ENCODE results near the gene CORO6. TPM values are rescaled to one million over a fixed set of nuclear protein-coding genes. Genes with fewer than 3 reads are reported as not detected.
A peak's percentile ranks its signal among the peaks of the same experiment; 100 is the strongest.

Gene CORO6
- total RNA-seq, 1 experiment from 2014 or later: 0.51 TPM

- DNase-seq (ENCODE audit: low read depth): peak; percentile 96
Observed at GRCh38 chr17:29591737-29592608, 30.7 kb downstream of the CORO6 start.

GRCh38 chr17:29591146-29591736, 31.5 kb downstream of the CORO6 start:
- peak; percentile 82 for DNase-seq (ENCODE audit: low read depth)

- DNase-seq (ENCODE audit: low read depth): peak; percentile 84
Observed at GRCh38 chr17:29590411-29591145, 32.1 kb downstream of the CORO6 start.

GRCh38 chr17:29589524-29590410, 32.9 kb downstream of the CORO6 start, which contains the start of gene GIT1:
GIT1 (minus strand) TSS chr17:29589648; CDS start chr17:29589378, 270 bp downstream.
- peak; percentile 92 for DNase-seq (ENCODE audit: low read depth)

- peak; percentile 55 for DNase-seq (ENCODE audit: low read depth)
Observed at GRCh38 chr17:29588562-29589411, 33.9 kb downstream of the CORO6 start.

- no peak for DNase-seq (ENCODE audit: low read depth)
Observed at GRCh38 chr17:29588017-29588561, 34.6 kb downstream of the CORO6 start.

GRCh38 chr17:29587591-29587990, 35.1 kb downstream of the CORO6 start:
- no peak for DNase-seq (ENCODE audit: low read depth)

GRCh38 chr17:29586676-29587469, 35.8 kb downstream of the CORO6 start:
- no peak for DNase-seq (ENCODE audit: low read depth)

- DNase-seq (ENCODE audit: low read depth): peak; percentile 80
Observed at GRCh38 chr17:29585080-29585751, 37.5 kb downstream of the CORO6 start.

- DNase-seq (ENCODE audit: low read depth): peak; percentile 44
Observed at GRCh38 chr17:29584452-29585079, 38.1 kb downstream of the CORO6 start.

- no peak for DNase-seq (ENCODE audit: low read depth)
Observed at GRCh38 chr17:29583324-29584248, 39.1 kb downstream of the CORO6 start.

- DNase-seq (ENCODE audit: low read depth): no peak
Observed at GRCh38 chr17:29582772-29583171, 39.9 kb downstream of the CORO6 start.

GRCh38 chr17:29582254-29582765, 40.4 kb downstream of the CORO6 start:
- no peak for DNase-seq (ENCODE audit: low read depth)

- no peak for DNase-seq (ENCODE audit: low read depth)
Observed at GRCh38 chr17:29581583-29582253, 41.0 kb downstream of the CORO6 start.

- DNase-seq (ENCODE audit: low read depth): peak; percentile 89
Observed at GRCh38 chr17:29579866-29580771, 42.6 kb downstream of the CORO6 start.
